IMR-90 (cell line): ENCODE results near the gene AAGAB. TPM values are rescaled to one million over a fixed set of nuclear protein-coding genes. Genes with fewer than 3 reads are reported as not detected.
A peak's percentile ranks its signal among the peaks of the same experiment; 100 is the strongest.

Experiments used
- ATAC-seq: fragments of 200-7000 bp; cut with Tn5 transposase; 2 replicates; pipeline ENCODE4 v1.9.1; 2020; ENCODE audit warnings: low read depth, mild to moderate bottlenecking, moderate library complexity
- BruUV-seq: library from RNA; stranded (reverse); fragments of 400-500 nt; replicated peaks from 2 replicates; lab custom pipeline; 2021; lab: Mats Ljungman, UMichigan
- CTCF ChIA-PET: fragments of 300-600 bp; formaldehyde crosslinking; extraction: SDS; loops from one replicate; lab custom pipeline; 2021; ENCODE audit warnings: antibody characterized with exemption; lab: Yijun Ruan, JAX
- POLR2A ChIA-PET: fragments of 300-600 bp; sonication (Branson Sonifier 250); formaldehyde crosslinking; loops from one replicate; lab custom pipeline; 2022; ENCODE audit warnings: antibody characterized with exemption; ENCODE audit not compliant: unreplicated experiment; lab: Charles Lee
- DNase-seq: peaks from one replicate; pipeline ENCODE4 v3.0.0; 2013
- H2AFZ ChIP-seq: replicated peaks from 2 replicates; pipeline ENCODE3; 2013; ENCODE audit warnings: low read length, mild to moderate bottlenecking; ENCODE audit not compliant: poor library complexity
- H2AK5ac ChIP-seq: 2 replicates; pipeline ENCODE4 v1.6.1; 2013; ENCODE audit warnings: low read depth, low read length, inconsistent platforms
- H2AK9ac ChIP-seq: replicated peaks from 2 replicates; pipeline ENCODE3; 2013; ENCODE audit warnings: mild to moderate bottlenecking, low read depth, low read length, moderate library complexity; ENCODE audit not compliant: poor library complexity
- H2BK120ac ChIP-seq: 2 replicates; pipeline ENCODE4 v1.6.1; 2013; ENCODE audit warnings: low read depth, low read length, inconsistent platforms
- H2BK15ac ChIP-seq: 3 replicates; pipeline ENCODE4 v1.6.1; 2013; ENCODE audit warnings: low read depth, low read length, inconsistent platforms
- H2BK20ac ChIP-seq: 2 replicates; pipeline ENCODE4 v1.6.1; 2013; ENCODE audit warnings: low read depth, mild to moderate bottlenecking, inconsistent platforms, low read length, moderate library complexity
- H2BK5ac ChIP-seq: 2 replicates; pipeline ENCODE4 v1.6.1; 2013; ENCODE audit warnings: mild to moderate bottlenecking, low read depth, low read length, inconsistent platforms; ENCODE audit not compliant: poor library complexity, severe bottlenecking
- H3K14ac ChIP-seq: replicated peaks from 2 replicates; pipeline ENCODE4 v1.6.1; 2013; ENCODE audit warnings: low read depth, low read length, inconsistent platforms
- H3K18ac ChIP-seq: 2 replicates; pipeline ENCODE4 v1.6.1; 2013; ENCODE audit warnings: low read depth, low read length, control low read depth
- H3K23ac ChIP-seq: 2 replicates; pipeline ENCODE4 v1.6.1; 2013; ENCODE audit warnings: low read depth, low read length, inconsistent platforms
- H3K27ac ChIP-seq: 2 replicates; pipeline ENCODE4 v1.5.1; 2013; ENCODE audit warnings: mild to moderate bottlenecking, control low read depth, low read length; ENCODE audit not compliant: insufficient read depth
- H3K27me3 ChIP-seq: 2 replicates; pipeline ENCODE4 v1.6.1; 2013; ENCODE audit warnings: low read length; ENCODE audit not compliant: control insufficient read depth, insufficient read depth
- H3K36me3 ChIP-seq: 2 replicates; pipeline ENCODE4 v1.6.1; 2013; ENCODE audit warnings: low read length, mixed read lengths; ENCODE audit not compliant: control insufficient read depth, insufficient read depth
- H3K4ac ChIP-seq: 2 replicates; pipeline ENCODE4 v1.6.1; 2013; ENCODE audit warnings: low read depth, low read length, inconsistent platforms
- H3K4me1 ChIP-seq: 2 replicates; pipeline ENCODE4 v1.6.1; 2013; ENCODE audit warnings: low read length, mixed read lengths; ENCODE audit not compliant: control insufficient read depth, insufficient read depth
- H3K4me2 ChIP-seq: 2 replicates; pipeline ENCODE4 v1.6.1; 2013; ENCODE audit warnings: low read depth, mild to moderate bottlenecking, control low read depth, low read length, moderate library complexity
- H3K4me3 ChIP-seq: 2 replicates; pipeline ENCODE4 v1.5.1; 2013; ENCODE audit warnings: low read depth, mild to moderate bottlenecking, control low read depth, low read length, moderate library complexity; ENCODE audit not compliant: insufficient read depth
- H3K56ac ChIP-seq: 2 replicates; pipeline ENCODE4 v1.6.1; 2013; ENCODE audit warnings: low read length, inconsistent platforms; ENCODE audit not compliant: insufficient read depth; ENCODE audit errors: extremely low read depth
- H3K79me1 ChIP-seq, 2 experiments: 2 replicates each; pipeline ENCODE4 v1.6.1; 2013; ENCODE audit warnings: low read length in 2 of 2, inconsistent platforms in 1 of 2, low read depth in 1 of 2
- H3K9ac ChIP-seq: 2 replicates; pipeline ENCODE4 v1.6.1; 2013; ENCODE audit warnings: low read depth, low read length, control low read depth
- H3K9me1 ChIP-seq: 2 replicates; pipeline ENCODE4 v1.6.1; 2013; ENCODE audit warnings: low read length, inconsistent platforms; ENCODE audit not compliant: insufficient read depth
- H3K9me3 ChIP-seq: 2 replicates; pipeline ENCODE4 v1.6.1; 2013; ENCODE audit warnings: low read length; ENCODE audit not compliant: control insufficient read depth, insufficient read depth
- H4K20me1 ChIP-seq: 2 replicates; pipeline ENCODE4 v1.6.1; 2013; ENCODE audit warnings: low read length, inconsistent platforms; ENCODE audit not compliant: insufficient read depth
- H4K5ac ChIP-seq: 2 replicates; pipeline ENCODE4 v1.6.1; 2013; ENCODE audit warnings: mild to moderate bottlenecking, low read depth, low read length, control low read depth
- H4K8ac ChIP-seq, 2 experiments: 2 replicates each; pipeline ENCODE4 v1.6.1; 2013; ENCODE audit warnings: low read depth in 2 of 2, low read length in 2 of 2, control low read depth in 1 of 2, inconsistent platforms in 1 of 2
- H4K91ac ChIP-seq: 2 replicates; pipeline ENCODE4 v1.6.1; 2013; ENCODE audit warnings: low read depth, low read length, inconsistent platforms; ENCODE audit not compliant: insufficient read depth
- BHLHE40 ChIP-seq: fragments of 150-350 bp; IDR thresholded peaks from 2 replicates; pipeline ENCODE4 v1.6.1; 2016; ENCODE audit warnings: mild to moderate bottlenecking, low read depth, low read length
- CEBPB ChIP-seq: IDR thresholded peaks from 2 replicates; pipeline ENCODE4 v1.6.1; 2012; ENCODE audit warnings: low read depth, low read length, improper control_type of control experiment
- CHD1 ChIP-seq: IDR thresholded peaks from 2 replicates; pipeline ENCODE4 v1.6.1; 2012; ENCODE audit warnings: low read depth, low read length, improper control_type of control experiment
- CTCF ChIP-seq: conservative IDR thresholded peaks from 2 replicates; pipeline ENCODE4 v1.5.1; 2012; ENCODE audit warnings: mild to moderate bottlenecking, low read depth, low read length, improper control_type of control experiment
- FOS ChIP-seq: fragments of 150-350 bp; IDR thresholded peaks from 2 replicates; pipeline ENCODE4 v1.6.1; 2016; ENCODE audit warnings: low read depth, low read length
- MAFK ChIP-seq: IDR thresholded peaks from 2 replicates; pipeline ENCODE4 v1.6.1; 2012; ENCODE audit warnings: low read depth, low read length, improper control_type of control experiment
- MAZ ChIP-seq: IDR thresholded peaks from 2 replicates; pipeline ENCODE4 v1.6.1; 2012; ENCODE audit warnings: low read depth, mild to moderate bottlenecking, low read length, improper control_type of control experiment, moderate library complexity, borderline replicate concordance
- NFE2L2 ChIP-seq: fragments of 150-350 bp; IDR thresholded peaks from 2 replicates; pipeline ENCODE4 v1.6.1; 2016; ENCODE audit warnings: low read depth, mild to moderate bottlenecking, low read length
- POLR2A ChIP-seq: IDR thresholded peaks from 2 replicates; pipeline ENCODE4 v1.6.1; 2012; ENCODE audit warnings: mild to moderate bottlenecking, low read depth, low read length
- RAD21 ChIP-seq: IDR thresholded peaks from 2 replicates; pipeline ENCODE4 v1.6.1; 2012; ENCODE audit warnings: low read length, improper control_type of control experiment
- RCOR1 ChIP-seq: IDR thresholded peaks from 2 replicates; pipeline ENCODE4 v1.6.1; 2012; ENCODE audit warnings: mild to moderate bottlenecking, low read length, improper control_type of control experiment; ENCODE audit not compliant: insufficient replicate concordance
- SMC3 ChIP-seq: fragments of 150-350 bp; IDR thresholded peaks from 2 replicates; pipeline ENCODE4 v1.6.1; 2016; ENCODE audit warnings: low read depth, mild to moderate bottlenecking, antibody characterized with exemption, low read length, moderate library complexity
- USF2 ChIP-seq: fragments of 150-350 bp; IDR thresholded peaks from 2 replicates; pipeline ENCODE4 v1.6.1; 2017; ENCODE audit warnings: mild to moderate bottlenecking, antibody characterized with exemption, low read length, low read depth
- WGBS, 2 experiments: methylation state at CpG; one replicate each; pipeline versions ENCODE4 v1.1.5 to v1.1.7; 2013; ENCODE audit warnings: missing lambda C conversion rate in 2 of 2; ENCODE audit not compliant: insufficient read length in 1 of 2; ENCODE audit errors: extremely low coverage in 2 of 2; 5-methylcytosine and 5-hydroxymethylcytosine counted together
- dilution Hi-C: fragments of 300-500 bp; cut with HindIII; formaldehyde crosslinking; loops from one replicate; pipeline ENCODE4 v1.14.3; 2018; ENCODE audit warnings: low sequenced_read_pairs; ENCODE audit not compliant: unreplicated experiment
- in situ Hi-C: fragments of 300-500 bp; cut with MboI; formaldehyde crosslinking; loops from 3 replicates; pipeline ENCODE4 v1.14.3; 2019; ENCODE audit warnings: low sequenced_read_pairs, inconsistent platforms, mixed read lengths
- intact Hi-C: fragments of 100-400 bp; cut with micrococcal nuclease; formaldehyde crosslinking; loops from 2 replicates; pipeline ENCODE4 v1.10.0; 2022
- polyA plus RNA-seq, 3 experiments: library from polyadenylated mRNA; depleted of rRNA; stranded (reverse); fragments of >200 nt; gene quantifications; 2 replicates each; pipeline ENCODE4 v1.2.3, GENCODE V29; 2012; ENCODE audit warnings: low replicate concordance in 1 of 3
- total RNA-seq: library from RNA; depleted of rRNA; stranded (reverse); fragments of >200 nt; gene quantifications from 2 replicates; pipeline ENCODE4 v1.2.3, GENCODE V29; 2012
- TF ChIP-seq, protein P1 (sequence below): fragments of 150-350 bp; IDR thresholded peaks from 2 replicates; pipeline ENCODE4 v1.6.1; 2016; ENCODE audit warnings: low read depth, mild to moderate bottlenecking, low read length, moderate library complexity, borderline replicate concordance

The AAGAB gene
- total and polyA plus RNA-seq, 2 of the 4 experiments (the other 2 are of a cell fraction) = 26.1 to 69.7 TPM

DNA sequence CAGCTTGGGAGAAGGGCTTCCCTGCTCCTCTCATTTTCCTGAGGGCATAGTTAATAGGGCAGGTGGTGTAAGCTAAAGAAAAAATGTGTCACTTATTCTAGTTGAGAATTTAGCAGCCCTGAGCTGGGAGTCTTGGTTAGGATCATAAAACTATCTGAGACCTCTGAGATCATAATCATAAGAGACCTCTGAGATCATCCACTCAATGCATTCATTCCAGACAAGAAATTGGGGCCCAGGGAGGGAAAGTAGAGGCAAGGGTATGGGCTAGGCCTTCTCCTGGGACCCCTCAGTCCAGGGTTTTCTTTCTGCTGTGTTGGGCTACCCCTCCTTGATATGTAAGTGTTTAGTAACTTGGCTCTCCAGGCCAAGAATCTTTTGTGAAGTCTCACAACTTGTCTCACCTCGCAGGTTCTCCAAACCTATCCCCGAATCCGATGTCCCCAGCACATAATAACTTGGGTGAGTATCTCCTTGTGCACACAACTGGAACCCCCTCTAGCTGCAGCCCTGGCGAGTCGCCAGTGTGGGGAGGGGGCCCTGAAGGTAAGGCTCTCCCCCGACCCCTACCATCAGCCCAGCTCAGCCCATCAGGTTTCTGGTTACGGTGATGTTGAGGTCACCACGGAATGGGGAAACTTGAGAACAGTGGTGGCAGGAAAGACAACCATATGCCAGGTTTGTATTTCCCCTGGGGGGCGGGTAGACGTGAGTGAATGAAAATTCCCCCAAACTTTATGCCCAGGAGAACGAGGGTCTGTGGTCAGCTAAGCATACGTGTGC is 84.1 kb downstream of the AAGAB start:
- Histone ChIP-seq H3K4me1 (peaks cover 72% of the 10 kb centered on the region), H3K4me3 (no peak overlapping the region), H3K18ac (0 out of 2 replicates have a peak overlapping the region, but pooled peaks have one; percentile 3), H2AK5ac (peak overlapping the region; percentile 28; the same call in 1 of the 2 replicates), H2AFZ (no peak overlapping the region), H3K56ac (no peak overlapping the region), H3K23ac (peak overlapping the region; percentile 68; the same call in 1 of the 2 replicates), H3K27ac (peak overlapping the region; percentile 48), H3K4me2 (no peak overlapping the region), H2BK20ac (peak overlapping the region; percentile 24; the same call in 1 of the 2 replicates), H4K20me1 (peaks cover 22% of the 10 kb centered on the region), H2BK5ac (peak overlapping the region; percentile 27), H3K9me1 (peaks cover 73% of the 10 kb centered on the region), H3K27me3 (no peaks in the 10 kb centered on the region), H3K36me3 (peaks cover 84% of the 10 kb centered on the region), H4K5ac (peak overlapping the region; percentile 21), H4K91ac (peak overlapping the region; percentile 59), H2BK120ac (peak overlapping the region; percentile 11; the same call in 1 of the 2 replicates), H3K9me3 (no peaks in the 10 kb centered on the region), H2AK9ac (peak overlapping the region; percentile 25), H3K4ac (peak overlapping the region; percentile 58), H3K14ac (peak overlapping the region; percentile 29), H2BK15ac (peak overlapping the region; percentile 5; the same call in 1 of the 3 replicates), H4K8ac (peak overlapping the region; percentile 41 to 55; a peak in 3 of 4 replicates), H3K9ac (no peak overlapping the region), H3K79me1 (peaks cover 66 to 99% of the 10 kb centered on the region in 2 experiments)
- POLR2A ChIA-PET = no interaction called here
- intact Hi-C loops = loop anchor here (2.0 kb wide), 1 partner anchor 64 kb away; no protein-coding TSS in a partner anchor
- CTCF ChIA-PET = no interaction called here
- no peak for DNase-seq
- dilution Hi-C loops = no loop called here
- BruUV-seq = no TSS peak
- ATAC-seq = no peak
- WGBS, 2 experiments = no CpG with 5 or more reads among the region's 12 CpGs
- in situ Hi-C loops = no loop called here
- no peak for TF ChIP-seq MAFK
- TF ChIP-seq RAD21 = no peak
- no peak for TF ChIP-seq CHD1
- TF ChIP-seq BHLHE40 = no peak
- TF ChIP-seq FOS = no peak
- no peak for TF ChIP-seq CEBPB
- no peak for TF ChIP-seq RCOR1
- TF ChIP-seq MAZ = no peak
- no peak for TF ChIP-seq NFE2L2
- TF ChIP-seq, protein P1, sequence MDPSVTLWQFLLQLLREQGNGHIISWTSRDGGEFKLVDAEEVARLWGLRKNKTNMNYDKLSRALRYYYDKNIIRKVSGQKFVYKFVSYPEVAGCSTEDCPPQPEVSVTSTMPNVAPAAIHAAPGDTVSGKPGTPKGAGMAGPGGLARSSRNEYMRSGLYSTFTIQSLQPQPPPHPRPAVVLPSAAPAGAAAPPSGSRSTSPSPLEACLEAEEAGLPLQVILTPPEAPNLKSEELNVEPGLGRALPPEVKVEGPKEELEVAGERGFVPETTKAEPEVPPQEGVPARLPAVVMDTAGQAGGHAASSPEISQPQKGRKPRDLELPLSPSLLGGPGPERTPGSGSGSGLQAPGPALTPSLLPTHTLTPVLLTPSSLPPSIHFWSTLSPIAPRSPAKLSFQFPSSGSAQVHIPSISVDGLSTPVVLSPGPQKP = no peak
- TF ChIP-seq SMC3 = no peak
- TF ChIP-seq USF2 = no peak
- TF ChIP-seq POLR2A = no peak
- no peak for TF ChIP-seq CTCF
